ENCODE results near the gene HRC. TPM values are rescaled to one million over a fixed set of nuclear protein-coding genes. Genes with fewer than 3 reads are reported as not detected.
"Not testable (repeated sequence)": the region's sequence is repeated elsewhere in the genome, so short reads cannot be mapped to it uniquely, and the experiment has no call there.

The HRC gene
- total RNA-seq, 1 experiment from 2014 or later: not detected

DNA sequence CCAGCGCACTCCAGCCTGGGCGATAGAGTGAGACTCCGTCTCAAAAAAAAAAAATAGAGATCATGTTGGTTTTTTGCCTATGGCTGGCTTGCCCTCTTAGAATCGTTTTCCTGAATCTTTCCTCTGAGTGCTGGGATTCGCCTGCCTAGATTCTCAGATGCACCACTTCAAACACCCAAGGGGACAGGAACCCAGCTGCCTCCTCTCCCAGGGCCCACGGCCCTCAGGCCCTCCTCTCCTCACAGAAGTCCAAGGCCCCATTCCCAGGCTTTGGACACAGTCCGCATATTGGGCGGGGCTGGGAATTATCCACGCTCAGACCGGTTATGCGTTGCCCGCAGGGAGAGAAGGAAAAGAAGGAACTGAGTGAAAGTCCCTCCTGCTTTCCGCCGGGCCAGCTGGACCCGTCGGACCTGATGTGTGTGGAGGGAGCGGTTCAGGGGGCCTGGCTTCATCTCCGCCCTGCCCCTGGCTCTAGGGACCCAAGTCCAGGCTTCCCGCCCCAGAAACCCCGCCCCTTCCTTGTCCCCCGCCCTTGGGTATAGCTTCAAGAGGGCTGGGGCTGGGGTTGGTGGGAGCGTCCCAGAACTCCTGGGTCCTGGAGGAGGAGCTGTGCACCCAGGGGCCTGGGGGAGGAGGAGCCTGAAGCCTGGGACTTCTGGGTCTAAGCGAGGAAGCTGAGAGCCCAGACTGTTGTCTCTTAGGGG is 30.0 kb downstream of the HRC start:
- DNase-seq (ENCODE audit: unreplicated experiment): no peak
- Mint-ChIP-seq H3K9me3 (ENCODE audit: unreplicated experiment) (no peaks in the 10 kb centered on the region), H3K4me3 (ENCODE audit: unreplicated experiment) (no peak overlapping the region), H3K4me1 (ENCODE audit: insufficient read depth, unreplicated experiment) (peaks cover 18% of the 10 kb centered on the region), H3K27ac (ENCODE audit: low read depth, unreplicated experiment) (no peak overlapping the region), H3K27me3 (ENCODE audit: insufficient read depth, unreplicated experiment) (no peaks in the 10 kb centered on the region), H3K36me3 (ENCODE audit: insufficient read depth, unreplicated experiment) (peaks cover 12% of the 10 kb centered on the region)
- BruUV-seq (replicated peaks): no TSS peak
- no peak for TF ChIP-seq CTCF (IDR thresholded peaks at IDR 0.05; ENCODE audit: unreplicated experiment)
- ChIA-PET CTCF (interaction anchor here (0.6 to 1.0 kb wide), 3 partner anchors 28 to 100 kb away, joined by 3 to 5 read pairs (median 4); no protein-coding TSS in a partner anchor), POLR2A (no interaction called here)
- intact Hi-C loops (cut with micrococcal nuclease): no loop called here

- H3K9me3 Mint-ChIP-seq (ENCODE audit: unreplicated experiment); intact Hi-C loops (cut with micrococcal nuclease); DNase-seq (ENCODE audit: unreplicated experiment); POLR2A ChIA-PET; BruUV-seq (replicated peaks); H3K27ac Mint-ChIP-seq (ENCODE audit: low read depth, unreplicated experiment); H3K27me3 Mint-ChIP-seq (ENCODE audit: insufficient read depth, unreplicated experiment); H3K4me3 Mint-ChIP-seq (ENCODE audit: unreplicated experiment): not testable (repeated sequence)
- Mint-ChIP-seq H3K36me3 (ENCODE audit: insufficient read depth, unreplicated experiment) (peaks cover 14% of the 10 kb centered on the region), H3K4me1 (ENCODE audit: insufficient read depth, unreplicated experiment) (peaks cover 15% of the 10 kb centered on the region)
- CTCF ChIA-PET: interaction anchor here (0.6 kb wide), 1 partner anchor 152 kb away, joined by 3 read pairs; no protein-coding TSS in a partner anchor
Observed at GRCh38 chr19:49123285-49123684, 31.9 kb downstream of the HRC start.

GRCh38 chr19:49121841-49122240 is 33.4 kb downstream of the HRC start:
- H3K4me1 Mint-ChIP-seq (ENCODE audit: insufficient read depth, unreplicated experiment): peaks cover 21% of the 10 kb centered on the region
- H3K27ac Mint-ChIP-seq (ENCODE audit: low read depth, unreplicated experiment); H3K9me3 Mint-ChIP-seq (ENCODE audit: unreplicated experiment); H3K27me3 Mint-ChIP-seq (ENCODE audit: insufficient read depth, unreplicated experiment); H3K4me3 Mint-ChIP-seq (ENCODE audit: unreplicated experiment); intact Hi-C loops (cut with micrococcal nuclease); DNase-seq (ENCODE audit: unreplicated experiment); BruUV-seq (replicated peaks): not testable (repeated sequence)
- H3K36me3 Mint-ChIP-seq (ENCODE audit: insufficient read depth, unreplicated experiment): peaks cover 20% of the 10 kb centered on the region
- ChIA-PET POLR2A (interaction anchor here (0.7 kb wide), 1 partner anchor 17 kb away, joined by 3 read pairs; no protein-coding TSS in a partner anchor), CTCF (interaction anchor here (2.6 kb wide), 1 partner anchor 24 kb away, joined by 10 read pairs; no protein-coding TSS in a partner anchor)

DNA sequence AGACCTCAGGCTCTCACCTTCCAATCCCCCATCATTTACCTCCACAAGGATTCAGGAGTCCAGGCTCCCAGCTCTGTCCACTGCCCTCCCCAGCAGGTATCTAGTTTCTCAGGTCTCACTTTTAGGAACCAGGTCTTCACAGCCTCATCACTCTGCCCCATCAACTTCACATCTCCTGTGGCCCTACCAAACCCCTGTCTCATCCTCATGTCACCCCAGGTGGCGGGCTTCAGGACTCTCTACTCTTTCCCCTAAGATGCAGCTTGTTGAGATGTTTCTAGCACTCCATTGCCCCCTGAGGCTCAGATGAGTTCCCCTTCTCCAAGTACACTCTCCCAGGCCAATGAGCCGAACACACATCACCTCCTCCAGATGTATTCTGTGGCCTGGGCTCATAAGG is 34.3 kb downstream of the HRC start:
- H3K4me1 Mint-ChIP-seq (ENCODE audit: insufficient read depth, unreplicated experiment): peaks cover 31% of the 10 kb centered on the region
- no peak for TF ChIP-seq CTCF (IDR thresholded peaks at IDR 0.05; ENCODE audit: unreplicated experiment)
- no peaks in the 10 kb centered on the region for H3K27me3 Mint-ChIP-seq (ENCODE audit: insufficient read depth, unreplicated experiment)
- CTCF ChIA-PET: interaction anchor here (0.6 to 2.6 kb wide), 7 partner anchors 14 to 161 kb away, joined by 3 to 10 read pairs (median 4); no protein-coding TSS in a partner anchor
- BruUV-seq (replicated peaks): no TSS peak
- H3K4me3 Mint-ChIP-seq (ENCODE audit: unreplicated experiment): peak overlapping the region; percentile 83
- H3K27ac Mint-ChIP-seq (ENCODE audit: low read depth, unreplicated experiment): no peak overlapping the region
- H3K9me3 Mint-ChIP-seq (ENCODE audit: unreplicated experiment): no peaks in the 10 kb centered on the region
- intact Hi-C loops (cut with micrococcal nuclease): no loop called here
- no peak for DNase-seq (ENCODE audit: unreplicated experiment)
- H3K36me3 Mint-ChIP-seq (ENCODE audit: insufficient read depth, unreplicated experiment): peaks cover 25% of the 10 kb centered on the region
- POLR2A ChIA-PET: interaction anchor here (0.7 to 2.2 kb wide), 4 partner anchors 18 to 152 kb away, joined by 3 to 8 read pairs (median 3); no protein-coding TSS in a partner anchor

GRCh38 chr19:49120325-49120683 is 34.9 kb downstream of the HRC start:
- POLR2A ChIA-PET: interaction anchor here (0.6 to 2.2 kb wide), 8 partner anchors 8 to 152 kb away, joined by 3 to 8 read pairs (median 6); no protein-coding TSS in a partner anchor
- CTCF ChIA-PET: interaction anchor here (0.6 to 2.6 kb wide), 6 partner anchors 14 to 78 kb away, joined by 3 to 10 read pairs (median 4); no protein-coding TSS in a partner anchor
- no TSS peak for BruUV-seq (replicated peaks)
- no peak for TF ChIP-seq CTCF (IDR thresholded peaks at IDR 0.05; ENCODE audit: unreplicated experiment)
- H3K27me3 Mint-ChIP-seq (ENCODE audit: insufficient read depth, unreplicated experiment): no peaks in the 10 kb centered on the region
- H3K36me3 Mint-ChIP-seq (ENCODE audit: insufficient read depth, unreplicated experiment): peaks cover 25% of the 10 kb centered on the region
- peaks cover 31% of the 10 kb centered on the region for H3K4me1 Mint-ChIP-seq (ENCODE audit: insufficient read depth, unreplicated experiment)
- H3K4me3 Mint-ChIP-seq (ENCODE audit: unreplicated experiment): peak overlapping the region; percentile 83
- intact Hi-C loops (cut with micrococcal nuclease): no loop called here
- H3K9me3 Mint-ChIP-seq (ENCODE audit: unreplicated experiment): no peaks in the 10 kb centered on the region
- peak overlapping the region; percentile 46 for H3K27ac Mint-ChIP-seq (ENCODE audit: low read depth, unreplicated experiment)
- no peak for DNase-seq (ENCODE audit: unreplicated experiment)

All from MCF 10A (cell line).